Erythroblast (primary cell): ENCODE data around the gene GAL3ST3.

ENCODE experiments used
- GATA1 ChIP-seq: IDR thresholded peaks from 2 replicates; pipeline ENCODE4 v1.6.1; 2011; ENCODE audit warnings: low read depth, mild to moderate bottlenecking, control low read depth, low read length, moderate library complexity
- POLR2A ChIP-seq: IDR thresholded peaks from 2 replicates; pipeline ENCODE4 v1.6.1; 2011; ENCODE audit warnings: mild to moderate bottlenecking, low read length

DNA sequence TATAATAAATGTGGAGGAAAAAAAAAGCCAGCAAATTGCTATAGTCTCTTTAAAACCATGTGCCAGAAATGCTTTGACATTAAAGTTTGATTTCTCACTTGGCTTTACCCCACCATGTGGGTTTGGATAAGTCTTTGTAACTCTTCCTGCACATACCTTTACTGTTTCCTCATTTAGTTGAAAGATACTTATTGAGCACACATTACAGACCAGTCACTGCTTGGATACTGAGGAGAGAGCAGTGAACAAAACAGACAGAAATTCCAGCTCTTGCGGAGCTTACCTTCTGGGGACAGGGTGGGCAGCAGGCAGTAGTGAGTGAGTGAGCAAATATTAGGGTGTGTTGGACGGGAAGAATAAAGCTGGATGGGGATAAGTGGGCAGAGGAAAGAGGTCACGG is 34.8 kb upstream of the GAL3ST3 start:
- TF ChIP-seq POLR2A = no peak
- TF ChIP-seq GATA1 = no peak
